ENCODE results near the gene JOSD2.

GRCh38 chr19:50489461-50490011 lies 21.5 kb downstream of the JOSD2 start:
- TF ChIP-seq CTCF (IDR thresholded peaks at IDR 0.05) (no peak), POLR2AphosphoS5 (IDR thresholded peaks at IDR 0.05) (no peak), POLR2A (IDR thresholded peaks at IDR 0.05) (no peak)
